Colon (tissue), 2 donors: ENCODE data around the gene POLG2.

Experiments used
- FAIRE-seq: peaks from 2 replicates; lab custom pipeline; 2012; peaks lifted over from hg19 to GRCh38; lab: Jason Lieb, UNC
- donor health status: control.
- donor health status: control.

The POLG2 gene

GRCh38 chr17:64496786-64497564 lies at the start of gene POLG2:
POLG2 (minus strand) TSS chr17:64497054; CDS start chr17:64496968, 86 bp downstream.
- FAIRE-seq = no peak

GRCh38 chr17:64544742-64545141 lies 47.9 kb upstream of the POLG2 start:
- FAIRE-seq = no peak

GRCh38 chr17:64540118-64540776 lies 43.4 kb upstream of the POLG2 start:
- FAIRE-seq = no peak

DNA sequence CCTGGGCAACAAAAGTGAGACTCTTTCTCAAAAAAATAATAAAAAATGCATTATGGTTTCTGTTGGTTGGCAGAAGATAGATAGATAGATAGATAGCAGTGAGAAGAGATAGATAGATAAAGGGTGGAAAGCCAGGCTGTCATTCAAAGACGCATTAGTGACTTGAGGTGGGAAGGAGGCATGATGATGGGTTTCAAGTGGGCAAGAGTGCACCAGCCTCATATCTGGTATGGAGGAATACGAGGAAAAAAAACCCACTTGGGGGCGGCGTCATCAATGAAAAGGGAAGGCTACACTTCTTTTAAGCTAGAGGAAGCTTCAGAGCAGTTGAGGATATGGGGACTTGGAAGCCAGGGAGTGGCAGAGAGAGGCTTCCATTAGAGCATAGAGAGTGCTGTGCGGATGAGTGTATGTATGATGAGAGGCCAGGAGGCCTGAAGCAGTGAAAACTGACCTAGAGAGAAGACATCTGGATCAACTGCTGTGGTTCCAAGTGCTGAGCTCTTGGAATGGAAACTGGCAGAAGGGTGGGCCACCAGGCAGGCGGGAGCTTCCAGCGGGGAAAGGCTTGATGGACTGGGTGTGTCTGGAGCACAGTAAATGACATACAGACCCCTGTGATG lies 41.8 kb upstream of the POLG2 start:
- no peak for FAIRE-seq

DNA sequence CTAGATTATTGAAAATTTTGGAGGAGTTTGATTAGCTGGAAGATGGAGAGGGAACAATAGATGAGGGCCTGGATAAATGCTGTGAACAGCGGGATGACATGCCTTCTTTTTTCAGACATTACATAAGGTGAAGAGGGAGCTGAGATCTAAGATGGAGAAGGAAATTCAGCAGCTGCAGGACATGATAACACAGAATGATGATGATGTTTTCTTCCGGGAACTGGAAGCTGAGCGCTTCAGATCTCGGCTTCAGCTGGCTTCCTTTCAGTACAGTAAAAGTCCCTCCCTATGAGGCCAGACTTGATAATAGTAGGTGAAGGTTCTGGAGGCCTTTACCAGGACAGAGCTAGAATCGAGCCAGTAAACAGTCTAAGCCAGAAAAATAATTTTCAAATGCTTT lies 40.6 kb upstream of the POLG2 start:
- no peak for FAIRE-seq

DNA sequence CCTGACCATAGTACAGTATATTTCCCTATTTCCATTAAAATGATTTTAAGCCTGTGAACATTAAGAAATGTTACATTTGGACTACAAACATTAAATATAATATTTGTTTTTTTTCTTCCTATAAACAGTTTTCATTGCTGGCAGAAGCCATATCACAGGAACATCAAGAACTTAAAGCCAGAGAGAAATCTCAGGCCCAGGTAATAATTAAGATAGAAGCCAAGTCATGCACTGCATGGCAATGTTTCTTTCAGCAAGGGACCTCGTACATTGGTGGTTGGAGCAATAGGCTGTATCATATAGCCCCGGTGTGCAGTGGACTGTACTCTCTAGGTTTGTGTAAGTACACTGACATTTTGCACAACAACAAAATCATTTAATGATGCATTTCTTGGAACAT lies 40.1 kb upstream of the POLG2 start:
- FAIRE-seq = no peak

DNA sequence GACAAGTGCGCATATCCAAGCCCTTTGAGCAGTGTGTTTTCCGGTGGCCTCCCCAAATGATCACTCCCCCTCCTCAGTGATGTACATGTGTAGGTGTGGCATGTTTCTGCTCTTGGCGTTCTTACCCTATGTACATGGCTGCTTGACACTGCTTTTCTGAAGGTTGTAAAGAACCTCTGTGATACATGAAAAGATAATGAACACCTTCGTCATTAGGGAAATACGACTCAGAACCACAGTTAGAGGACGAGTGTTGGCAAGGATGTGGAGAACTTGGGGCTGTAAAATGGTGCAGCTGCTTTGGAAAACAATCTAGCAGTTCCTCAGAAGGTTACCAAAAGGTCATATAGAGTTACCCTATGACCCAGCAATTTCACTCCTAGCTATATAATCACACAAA lies 38.5 kb upstream of the POLG2 start:
- no peak for FAIRE-seq

DNA sequence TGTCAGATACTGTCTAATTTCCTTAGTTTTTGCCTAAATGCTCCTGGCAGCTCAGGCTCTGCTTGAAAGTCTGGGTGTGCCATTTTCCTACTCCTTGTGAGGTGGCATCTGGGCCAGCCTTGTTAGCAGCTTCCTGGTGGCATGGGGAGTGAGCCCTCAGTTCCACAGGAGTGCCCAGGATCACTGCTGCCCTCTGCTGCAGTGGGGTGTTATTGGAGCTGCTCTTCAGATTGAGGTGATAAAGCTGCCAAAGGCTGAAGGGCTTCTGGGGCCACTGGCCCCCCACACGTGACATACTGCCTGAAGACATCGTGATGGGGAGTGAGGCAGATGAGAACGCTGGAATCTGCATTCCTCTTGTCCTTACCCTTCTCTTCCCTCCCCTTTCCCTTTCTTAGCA lies 37.3 kb upstream of the POLG2 start:
- FAIRE-seq = no peak

DNA sequence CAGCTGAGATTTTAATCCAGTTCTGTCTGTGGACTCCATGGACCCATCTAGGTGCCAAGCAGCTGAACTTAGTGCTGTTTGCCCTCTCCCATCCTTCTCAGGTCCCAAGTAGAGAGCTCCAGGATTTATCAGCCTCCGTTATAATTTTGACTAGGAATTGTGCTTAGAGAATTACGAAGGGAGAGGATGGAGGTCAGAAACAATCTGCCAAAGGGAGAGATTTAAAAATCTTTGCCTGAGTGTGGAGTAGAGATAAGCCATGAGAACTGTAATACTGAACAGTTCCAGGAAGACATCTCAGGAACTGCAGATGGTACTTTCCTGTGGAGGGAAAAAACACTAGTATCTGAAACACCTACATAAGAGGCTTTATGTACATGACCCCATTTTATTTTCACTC lies 36.9 kb upstream of the POLG2 start:
- FAIRE-seq = no peak

GRCh38 chr17:64532409-64532808 lies 35.6 kb upstream of the POLG2 start:
- no peak for FAIRE-seq

DNA sequence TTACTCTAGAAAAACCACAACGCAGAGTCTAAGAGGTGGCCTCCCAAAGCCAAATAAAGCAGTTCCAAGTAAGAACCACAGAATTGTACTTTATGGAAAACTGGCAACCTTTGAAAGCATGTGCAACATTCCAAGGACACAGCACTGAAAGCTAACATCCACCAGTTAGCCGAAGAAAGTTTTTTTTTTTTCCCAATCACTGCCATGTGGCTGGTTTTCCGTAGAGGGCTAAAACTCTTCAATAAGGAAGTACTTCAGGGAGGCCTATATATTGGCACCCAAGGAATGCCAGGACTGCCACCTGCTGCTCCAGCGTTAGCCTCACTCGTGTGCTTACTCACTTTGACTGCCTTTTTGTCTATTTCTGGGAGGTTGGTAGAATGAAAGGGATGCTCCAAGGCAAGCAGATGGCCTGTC lies 35.1 kb upstream of the POLG2 start:
- FAIRE-seq = no peak

DNA sequence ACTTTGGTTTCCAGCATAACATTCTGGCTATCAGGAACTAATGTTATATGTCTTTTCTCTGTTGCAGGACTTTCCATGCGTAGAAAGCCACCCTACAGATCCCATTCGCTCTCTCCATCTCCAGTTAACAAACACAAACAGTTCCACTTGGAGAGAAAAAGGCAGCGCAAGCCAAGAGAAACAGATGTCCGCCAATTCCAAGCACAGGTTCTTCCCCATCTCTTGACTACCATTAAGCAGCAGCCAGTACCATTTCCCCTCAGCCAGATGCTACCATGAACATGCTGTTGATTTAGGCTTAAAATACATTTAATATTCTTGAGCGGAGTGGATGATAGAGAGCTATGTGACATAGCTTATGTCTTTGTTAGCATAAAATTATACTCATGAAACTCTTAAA lies 32.4 kb upstream of the POLG2 start:
- FAIRE-seq = no peak

DNA sequence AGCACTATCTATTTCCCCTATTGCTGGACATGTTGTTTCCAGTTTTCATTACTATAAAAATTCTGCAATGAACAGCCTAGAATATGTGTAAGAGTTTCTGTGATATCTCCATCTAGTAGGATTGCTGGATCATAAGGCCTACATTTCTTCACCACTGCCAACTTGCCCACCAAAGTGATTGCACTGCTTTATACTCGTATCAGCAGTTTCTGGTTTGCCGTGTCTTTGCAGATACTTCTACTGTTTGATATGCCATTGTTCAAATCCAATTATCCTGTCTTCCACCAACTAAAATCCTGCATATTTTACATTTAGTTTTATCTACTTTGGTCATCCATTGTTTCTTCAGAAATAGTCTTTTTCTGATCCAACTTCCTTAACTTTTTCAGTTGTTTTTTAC lies 31.1 kb upstream of the POLG2 start:
- FAIRE-seq = no peak

GRCh38 chr17:64520359-64520758 lies 23.5 kb upstream of the POLG2 start:
- no peak for FAIRE-seq

GRCh38 chr17:64519601-64520000 lies 22.7 kb upstream of the POLG2 start:
- FAIRE-seq = no peak

DNA sequence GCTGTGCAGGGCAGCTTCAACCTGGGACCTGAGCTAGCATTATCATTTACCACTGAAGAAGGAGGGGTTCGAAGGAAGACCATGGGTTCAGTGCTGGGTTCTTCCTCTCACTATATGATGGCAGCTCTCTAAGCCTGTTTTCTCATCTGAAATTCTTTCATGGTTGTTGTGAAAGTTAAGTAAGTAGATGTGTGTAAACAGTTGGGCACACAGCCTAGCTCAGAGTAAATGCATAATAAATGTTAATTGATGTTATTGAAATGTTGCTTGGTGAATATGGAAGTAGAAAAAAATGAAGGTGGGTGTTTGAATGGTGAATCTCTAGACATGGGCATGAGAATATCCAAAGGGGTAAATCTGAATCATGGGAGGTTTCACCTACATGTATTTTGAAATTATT lies 19.0 kb upstream of the POLG2 start:
- FAIRE-seq = no peak

DNA sequence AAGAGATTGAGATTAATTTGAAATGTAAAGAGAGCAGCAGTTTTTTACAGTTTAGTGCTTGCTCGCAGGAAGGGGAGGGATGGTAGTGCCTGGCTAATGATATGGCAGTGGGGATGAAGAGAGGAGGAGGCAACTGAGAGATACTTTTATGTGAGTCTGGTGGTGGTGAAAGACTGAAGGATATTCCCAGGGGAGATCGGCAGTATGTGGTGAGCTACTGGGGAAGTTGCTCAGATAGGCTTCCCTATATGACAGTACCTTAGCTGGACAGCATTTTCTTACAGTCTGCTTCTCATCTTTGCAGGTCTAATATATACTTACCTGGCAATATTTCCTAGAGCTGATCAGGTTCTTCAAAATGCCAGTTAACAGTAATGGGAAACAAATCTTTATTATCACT lies 18.6 kb upstream of the POLG2 start:
- no peak for FAIRE-seq

- FAIRE-seq = no peak
Measured at GRCh38 chr17:64509179-64509578, 12.3 kb upstream of the POLG2 start.

- FAIRE-seq = no peak
Measured at GRCh38 chr17:64508683-64509082, 11.8 kb upstream of the POLG2 start.

GRCh38 chr17:64507413-64507782 lies 10.5 kb upstream of the POLG2 start:
- FAIRE-seq = no peak

DNA sequence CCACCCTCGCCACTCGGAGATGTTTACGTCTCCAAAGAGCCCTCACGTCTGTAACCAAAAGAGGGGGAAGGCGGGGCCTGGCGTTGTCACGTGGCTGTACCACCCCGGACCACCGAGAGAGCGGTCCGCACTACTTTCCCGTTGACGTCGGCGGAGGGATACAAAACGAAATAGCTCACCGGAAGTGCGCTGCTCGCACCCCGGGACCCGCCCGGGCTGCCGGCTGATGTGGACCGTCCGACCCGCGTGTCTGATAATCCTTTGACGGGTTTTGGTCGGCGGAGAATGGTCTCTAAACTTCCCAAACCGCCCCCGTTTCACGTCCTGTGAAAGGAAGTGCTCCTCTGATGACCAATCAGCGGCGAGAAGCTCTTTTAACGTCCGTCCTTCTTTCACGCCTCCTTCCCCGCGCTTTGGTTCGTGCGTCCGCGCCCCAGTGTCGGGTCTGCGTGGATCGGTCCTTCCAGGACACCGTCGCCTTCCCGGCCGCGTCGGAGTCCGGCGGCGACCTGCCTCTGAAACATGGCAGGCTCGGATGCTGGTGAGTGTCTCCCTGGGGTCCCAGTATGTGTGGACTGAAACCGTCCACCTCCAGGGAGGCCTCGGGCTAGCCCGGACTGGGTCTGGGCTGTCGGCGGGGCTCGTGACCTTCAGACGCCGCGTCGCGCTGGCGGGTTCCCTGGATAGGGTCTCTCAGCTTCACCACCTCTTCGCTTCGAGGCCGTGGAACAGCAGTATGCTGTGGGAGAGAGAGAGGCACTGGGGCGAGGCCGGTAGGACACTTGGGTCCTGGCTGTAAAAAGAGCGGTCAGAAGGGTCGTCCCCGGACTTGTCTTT lies 9.9 kb upstream of the POLG2 start, which contains the start of gene CEP95:
TSS of gene CEP95 (plus strand) at position 402 of the 837 bp plus-strand sequence. CDS start at position 523, 121 bp downstream.
- FAIRE-seq = no peak

- FAIRE-seq = no peak
Measured at GRCh38 chr17:64506201-64506575, 9.3 kb upstream of the POLG2 start, which contains the start of gene DDX5. DDX5 (minus strand) TSS chr17:64506289; CDS start chr17:64506119, 170 bp downstream.
